GM12865 (cell line): ENCODE results near the gene LY6G5C.

Experiments used
- DNase-seq: peaks from one replicate; pipeline ENCODE4 v3.0.0; 2010; ENCODE audit warnings: low read depth
- H3K4me3 ChIP-seq: 2 replicates; pipeline ENCODE4 v1.5.1; 2011; ENCODE audit warnings: mild to moderate bottlenecking, low read depth, low read length, control low read depth
- CTCF ChIP-seq: IDR thresholded peaks from 2 replicates; pipeline ENCODE4 v1.5.1; 2011; ENCODE audit warnings: low read length, control low read depth, low read depth, inconsistent platforms; ENCODE audit not compliant: insufficient read depth; ENCODE audit errors: missing control alignments

LY6G5C gene

DNA sequence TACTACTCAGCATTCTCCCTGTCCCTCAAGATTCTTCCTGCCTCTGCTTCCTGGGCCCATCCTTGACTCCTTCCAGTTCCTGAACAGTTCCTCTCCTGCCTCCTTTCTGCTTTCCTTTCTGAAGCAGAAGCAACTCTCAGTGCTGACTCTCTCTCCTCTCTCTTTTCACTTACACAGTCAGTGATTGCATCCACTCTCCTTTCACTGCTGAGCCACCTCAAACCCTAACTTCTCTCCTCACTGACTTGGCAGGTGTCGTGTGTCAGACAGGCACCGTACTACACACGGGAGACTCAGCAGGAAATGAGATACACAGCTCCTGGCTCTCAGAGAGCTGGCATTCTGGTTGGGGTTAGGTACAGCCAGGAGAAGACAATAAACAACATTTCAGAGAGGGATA lies 16.7 kb upstream of the LY6G5C start:
- no peak for TF ChIP-seq CTCF
- H3K4me3 ChIP-seq: no peak overlapping the region
- no peak for DNase-seq

DNA sequence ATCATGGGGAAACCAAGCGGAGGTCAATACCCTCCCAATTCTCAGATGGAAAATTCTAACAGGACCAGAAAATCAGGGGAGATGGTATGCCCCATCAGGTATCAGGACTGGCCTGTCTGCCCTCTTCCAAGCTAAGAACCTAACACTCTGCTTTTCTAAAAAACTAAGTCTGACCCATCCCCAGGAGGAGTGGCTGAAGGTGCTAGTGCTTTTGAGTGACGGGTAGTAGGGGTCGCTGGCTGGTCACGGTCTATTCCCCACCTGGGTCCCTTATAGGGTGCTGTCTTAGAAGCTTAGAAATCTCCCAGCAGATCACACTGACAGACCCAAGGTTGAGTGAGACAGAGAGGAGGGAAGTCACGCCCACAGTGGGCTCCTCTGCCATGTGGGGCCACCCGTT lies 12.7 kb upstream of the LY6G5C start:
- no peak for TF ChIP-seq CTCF
- DNase-seq: no peak

DNA sequence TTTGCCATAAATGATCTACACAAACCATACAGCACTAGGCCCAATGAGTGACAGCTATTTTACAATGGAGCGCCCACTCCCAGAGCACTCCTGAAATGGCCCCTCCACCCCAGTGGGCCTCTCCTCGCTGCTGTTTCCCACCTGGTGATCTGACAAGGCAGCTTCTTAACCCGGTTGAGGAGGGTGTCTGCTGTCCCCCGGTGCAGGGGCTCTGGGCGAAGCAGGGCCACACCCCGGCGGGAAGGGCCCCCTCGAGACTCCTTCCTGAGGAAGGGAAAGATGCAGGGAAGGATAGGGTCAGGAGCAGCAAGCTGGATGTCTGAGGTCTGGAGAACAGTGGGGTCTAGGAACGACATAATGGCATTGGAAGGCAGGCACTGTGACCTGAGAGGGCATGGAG lies 12.0 kb upstream of the LY6G5C start:
- TF ChIP-seq CTCF: no peak
- DNase-seq: no peak
- H3K4me3 ChIP-seq: no peak overlapping the region

More for the DNA sequence above, 12.7 kb upstream of the LY6G5C start:
- no peak overlapping the region for H3K4me3 ChIP-seq

DNA sequence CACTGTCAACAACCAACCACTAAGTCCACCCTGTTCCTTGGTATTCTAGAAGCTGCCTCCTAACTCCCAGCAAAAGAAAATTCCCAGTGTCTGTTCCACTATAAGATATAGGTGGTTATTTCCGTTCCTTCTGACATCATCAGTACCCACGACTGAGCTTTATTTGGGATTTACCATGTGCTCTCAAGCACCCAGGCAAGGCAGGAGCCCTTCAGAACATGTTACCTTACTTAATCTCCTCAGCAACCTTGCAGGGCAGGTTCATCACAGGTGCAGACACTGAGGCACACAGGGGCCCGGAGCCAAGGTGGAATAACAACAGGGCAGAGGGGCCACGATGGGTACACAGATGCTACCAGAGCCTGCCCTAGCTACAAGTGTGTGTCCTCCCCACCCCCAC lies 11.5 kb upstream of the LY6G5C start:
- TF ChIP-seq CTCF: no peak
- no peak overlapping the region for H3K4me3 ChIP-seq
- DNase-seq: no peak

DNA sequence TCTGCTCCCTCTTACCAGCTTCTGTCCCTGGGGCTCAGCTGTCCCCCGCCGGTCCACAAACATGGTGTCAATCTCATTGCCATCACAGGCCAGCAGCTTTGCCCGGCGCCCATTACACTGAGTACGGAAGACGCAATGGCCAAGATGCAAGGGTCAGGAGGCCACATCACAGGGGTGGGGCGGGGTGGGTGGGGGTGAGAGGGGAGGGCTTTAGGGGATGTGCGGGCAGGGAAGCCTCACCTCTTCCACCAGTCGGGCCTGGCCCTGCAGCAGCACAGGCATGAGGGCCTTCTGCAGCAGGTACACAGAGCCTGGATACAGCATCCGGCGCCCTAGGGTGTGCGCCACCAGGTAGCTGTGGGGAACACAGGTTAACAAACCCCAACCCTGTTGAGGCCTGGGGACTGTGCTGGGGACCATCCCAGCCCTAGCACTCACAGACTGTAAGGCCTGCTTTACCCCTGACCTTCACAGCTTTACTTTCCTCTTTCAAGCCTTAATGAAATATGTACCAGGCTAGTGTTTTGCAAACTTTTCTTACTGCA lies 10.8 kb upstream of the LY6G5C start:
- no peak for TF ChIP-seq CTCF
- DNase-seq: no peak
- no peak overlapping the region for H3K4me3 ChIP-seq

DNA sequence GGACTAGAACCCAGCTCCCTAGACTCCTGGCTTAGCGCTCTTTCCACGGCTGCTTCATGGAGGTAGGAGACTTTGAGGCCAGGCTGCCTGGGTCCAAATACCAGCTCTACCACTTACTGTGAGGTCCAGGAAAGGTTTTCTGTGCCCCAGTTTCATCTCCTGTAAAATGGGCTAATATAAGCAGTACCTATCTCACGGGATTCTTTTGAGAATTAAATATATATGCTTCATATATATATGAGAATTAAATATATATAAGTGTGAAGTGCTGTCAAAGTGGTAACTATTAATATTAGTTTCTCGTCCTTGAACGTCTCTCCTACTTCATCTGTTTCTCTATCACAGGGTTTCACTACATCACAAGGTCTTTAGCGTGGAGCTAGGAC lies 10.2 kb upstream of the LY6G5C start:
- no peak for TF ChIP-seq CTCF
- no peak for DNase-seq
- no peak overlapping the region for H3K4me3 ChIP-seq
